Putamen (tissue), 1 donor: Measurements from ENCODE around the gene OGFR.

Experiments used
- DNase-seq: peaks from one replicate; pipeline ENCODE4 v3.0.0-alpha.2; 2016; ENCODE audit warnings: low spot score

Gene OGFR

GRCh38 chr20:62799873-62800272, 4.8 kb upstream of the OGFR start:
- no peak for DNase-seq

- no peak for DNase-seq
Measured at GRCh38 chr20:62800314-62801259, 4.0 kb upstream of the OGFR start.

- DNase-seq = no peak
Measured at GRCh38 chr20:62801284-62802010, 3.2 kb upstream of the OGFR start.

- no peak for DNase-seq
Measured at GRCh38 chr20:62802026-62802712, 2.5 kb upstream of the OGFR start.

- no peak for DNase-seq
Measured at GRCh38 chr20:62804021-62804626, 511 bp upstream of the OGFR start.

- DNase-seq = no peak
Measured at GRCh38 chr20:62805155-62805710, 598 bp downstream of the OGFR start.

GRCh38 chr20:62805711-62806382, 1.2 kb downstream of the OGFR start:
- DNase-seq = no peak

GRCh38 chr20:62806383-62807050, 1.9 kb downstream of the OGFR start:
- no peak for DNase-seq

GRCh38 chr20:62807444-62808210, 3.0 kb downstream of the OGFR start:
- DNase-seq = no peak

- DNase-seq = no peak
Measured at GRCh38 chr20:62808211-62808865, 3.7 kb downstream of the OGFR start.

- no peak for DNase-seq
Measured at GRCh38 chr20:62809530-62810428, 5.1 kb downstream of the OGFR start.

GRCh38 chr20:62811320-62811719, 6.7 kb downstream of the OGFR start:
- DNase-seq = no peak

- DNase-seq = no peak
Measured at GRCh38 chr20:62811720-62812119, 7.1 kb downstream of the OGFR start.

GRCh38 chr20:62812181-62812906, 7.7 kb downstream of the OGFR start:
- DNase-seq = no peak

- no peak for DNase-seq
Measured at GRCh38 chr20:62812907-62813200, 8.2 kb downstream of the OGFR start.

GRCh38 chr20:62813588-62813987, 9.0 kb downstream of the OGFR start:
- no peak for DNase-seq

GRCh38 chr20:62814060-62814708, 9.5 kb downstream of the OGFR start:
- DNase-seq = no peak
